Measurements from ENCODE around the gene SLC9A3. TPM values are rescaled to one million over a fixed set of nuclear protein-coding genes. Genes with fewer than 3 reads are reported as not detected.
A peak's percentile ranks its signal among the peaks of the same experiment; 100 is the strongest.

The SLC9A3 gene
- total and polyA plus RNA-seq, 8 donors: 0.60 to 1.9 (median 0.95) TPM

DNA sequence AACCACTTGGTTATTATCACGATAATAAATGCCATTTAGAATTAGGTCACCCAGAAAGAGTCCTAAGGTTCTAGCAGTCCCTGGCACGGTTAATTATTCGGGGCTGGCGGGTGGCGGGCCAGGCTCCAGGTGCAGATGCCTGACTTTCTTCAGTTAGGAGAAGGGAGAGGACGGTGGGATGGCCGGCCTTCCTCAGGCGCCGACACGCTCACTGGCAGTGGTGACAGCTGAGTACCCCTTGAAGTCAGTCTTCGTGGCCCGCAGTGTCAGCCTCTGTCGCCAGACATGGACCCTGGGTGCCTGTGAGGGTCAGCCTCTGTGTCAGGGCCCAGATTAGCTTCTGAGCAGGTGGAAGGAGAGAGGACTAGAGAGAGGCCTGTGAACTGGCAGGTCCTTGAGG, 102.3 kb downstream of the SLC9A3 start:
- Histone ChIP-seq H3K9me3 (no peaks in the 10 kb centered on the region), H3K4me3 (no peak overlapping the region), H3K27ac (no peak overlapping the region), H3K27me3 (no peaks in the 10 kb centered on the region), H3K4me1 (no peaks in the 10 kb centered on the region), H3K36me3 (no peaks in the 10 kb centered on the region)
- intact Hi-C loops (cut with DNase I): no loop called here
- TF ChIP-seq, protein P1, sequence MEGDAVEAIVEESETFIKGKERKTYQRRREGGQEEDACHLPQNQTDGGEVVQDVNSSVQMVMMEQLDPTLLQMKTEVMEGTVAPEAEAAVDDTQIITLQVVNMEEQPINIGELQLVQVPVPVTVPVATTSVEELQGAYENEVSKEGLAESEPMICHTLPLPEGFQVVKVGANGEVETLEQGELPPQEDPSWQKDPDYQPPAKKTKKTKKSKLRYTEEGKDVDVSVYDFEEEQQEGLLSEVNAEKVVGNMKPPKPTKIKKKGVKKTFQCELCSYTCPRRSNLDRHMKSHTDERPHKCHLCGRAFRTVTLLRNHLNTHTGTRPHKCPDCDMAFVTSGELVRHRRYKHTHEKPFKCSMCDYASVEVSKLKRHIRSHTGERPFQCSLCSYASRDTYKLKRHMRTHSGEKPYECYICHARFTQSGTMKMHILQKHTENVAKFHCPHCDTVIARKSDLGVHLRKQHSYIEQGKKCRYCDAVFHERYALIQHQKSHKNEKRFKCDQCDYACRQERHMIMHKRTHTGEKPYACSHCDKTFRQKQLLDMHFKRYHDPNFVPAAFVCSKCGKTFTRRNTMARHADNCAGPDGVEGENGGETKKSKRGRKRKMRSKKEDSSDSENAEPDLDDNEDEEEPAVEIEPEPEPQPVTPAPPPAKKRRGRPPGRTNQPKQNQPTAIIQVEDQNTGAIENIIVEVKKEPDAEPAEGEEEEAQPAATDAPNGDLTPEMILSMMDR (IDR thresholded peaks at IDR 0.05): no peak
- ATAC-seq (no peak), DNase-seq (peak in 1 of 6 donors; percentile 54), FAIRE-seq (no peak)
- 85 to 86% methylated on average over 13 of the region's 13 CpGs for WGBS, 2 donors

DNA sequence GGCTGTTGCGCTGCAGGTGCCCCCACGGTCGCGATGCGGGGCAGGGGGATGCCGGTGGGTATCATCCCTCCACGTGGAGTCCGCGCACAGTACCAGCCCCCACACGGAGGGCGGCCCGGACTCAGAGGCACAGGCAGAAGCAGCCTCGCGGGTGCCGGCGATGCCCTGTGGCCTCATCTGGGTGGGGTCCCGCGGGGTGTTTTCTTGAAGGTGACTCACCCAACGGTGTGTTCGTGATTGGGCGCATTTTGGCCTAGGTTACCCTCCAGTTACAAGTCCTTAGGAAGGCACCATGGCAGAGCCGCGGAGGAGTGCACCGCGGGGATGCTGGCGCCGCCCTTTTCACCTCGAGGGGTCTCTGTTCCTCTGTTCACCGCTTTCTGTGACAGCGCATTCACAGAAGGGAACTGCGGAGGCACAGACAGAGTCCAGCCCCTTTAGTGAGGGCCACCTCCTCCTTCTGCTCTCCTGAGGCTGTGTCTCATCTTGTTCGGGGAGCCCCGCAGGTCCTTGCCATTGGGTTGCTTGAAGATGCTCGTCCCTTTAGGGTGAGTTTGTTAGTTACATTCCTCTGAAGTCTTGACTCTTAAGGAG, 102.9 kb downstream of the SLC9A3 start:
- peak in 1 of 6 donors; percentile 57 for DNase-seq
- Histone ChIP-seq H3K9me3 (no peaks in the 10 kb centered on the region), H3K36me3 (no peaks in the 10 kb centered on the region), H3K4me1 (no peaks in the 10 kb centered on the region), H3K27me3 (no peaks in the 10 kb centered on the region), H3K4me3 (no peak overlapping the region), H3K27ac (no peak overlapping the region)
- no peak for FAIRE-seq
- TF ChIP-seq, protein P1 (IDR thresholded peaks at IDR 0.05): no peak
- intact Hi-C loops (cut with DNase I): no loop called here
- ATAC-seq: no peak
- 80 to 84% methylated on average over 31 to 34 of the region's 34 CpGs for WGBS, 2 donors

DNA sequence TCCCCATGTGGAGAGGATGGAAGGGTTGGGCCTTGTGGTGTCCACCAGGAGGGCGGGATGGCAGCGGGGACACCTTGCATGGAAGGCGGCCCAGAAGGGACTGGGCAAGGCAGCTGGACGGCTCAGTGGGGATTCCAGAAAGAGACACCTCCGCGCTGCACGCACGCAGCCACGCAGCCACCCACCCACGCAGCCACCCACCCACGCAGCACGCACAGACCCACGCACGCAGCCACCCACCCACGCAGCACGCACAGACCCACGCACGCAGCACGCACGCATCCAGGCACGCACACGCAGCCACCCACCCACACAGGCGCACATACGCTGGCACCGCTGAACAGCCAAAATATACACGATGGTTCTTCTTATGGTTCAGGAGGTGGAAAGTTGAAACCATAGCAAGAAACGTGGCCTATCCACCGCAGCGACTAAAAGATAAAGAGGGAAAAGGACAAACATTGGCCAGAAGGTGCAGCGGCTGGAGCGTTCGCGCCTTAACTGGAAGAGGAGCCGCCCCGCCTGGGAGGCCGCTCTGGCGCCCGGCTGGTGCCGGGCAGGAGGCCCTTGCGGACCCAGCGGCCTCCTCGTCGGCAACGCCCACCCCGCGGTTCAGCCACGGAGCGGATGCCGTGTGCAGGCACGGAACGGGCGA, 103.5 kb downstream of the SLC9A3 start:
- no peaks in the 10 kb centered on the region for H3K36me3 ChIP-seq
- H3K27me3 ChIP-seq: no peaks in the 10 kb centered on the region
- WGBS, 2 donors: 89 to 92% methylated on average over 50 to 52 of the region's 52 CpGs
- FAIRE-seq (no peak), DNase-seq (peak in 2 of 6 donors; percentile 55 to 61), ATAC-seq (no peak)
- H3K9me3 ChIP-seq: no peaks in the 10 kb centered on the region
- H3K27ac ChIP-seq: no peak overlapping the region
- intact Hi-C loops (cut with DNase I): no loop called here
- no peak overlapping the region for H3K4me3 ChIP-seq
- TF ChIP-seq, protein P1 (IDR thresholded peaks at IDR 0.05): no peak
- no peaks in the 10 kb centered on the region for H3K4me1 ChIP-seq

Small RNAs within 50 kb of the gene (microRNA-seq; reads per million reads assigned to microRNA genes)
- 0 reads per million in 2 donors for gene MIR4456

Other genes starting within 250 kb of the SLC9A3 start
- under 1 TPM; 0.34 to 0.92 (median 0.67) TPM for gene AHRR, start 202.7 kb downstream of the SLC9A3 start, total RNA-seq
- 1 to 10 TPM in 1 of 2 donors, under 1 TPM in 1; 0.61 to 1.7 TPM for gene AHRR, start 202.7 kb downstream of the SLC9A3 start, polyA plus RNA-seq
- 10 to 100 TPM; 24.5 to 39.5 (median 38.3) TPM for gene EXOC3, start 81.3 kb downstream of the SLC9A3 start, total RNA-seq
- 10 to 100 TPM; 64.8 to 71.8 TPM for gene EXOC3, start 81.3 kb downstream of the SLC9A3 start, polyA plus RNA-seq
- 1 to 10 TPM; 3.5 to 5.6 (median 4.6) TPM for gene CEP72, start 87.9 kb upstream of the SLC9A3 start, total RNA-seq
- 1 to 10 TPM; 3.9 to 7.5 TPM for gene CEP72, start 87.9 kb upstream of the SLC9A3 start, polyA plus RNA-seq
- 1 to 10 TPM; 2.1 to 4.3 (median 2.6) TPM for gene TPPP, start 168.9 kb upstream of the SLC9A3 start, total RNA-seq
- gene TPPP, start 168.9 kb upstream of the SLC9A3 start, polyA plus RNA-seq: 1 to 10 TPM; 2.7 to 6.4 TPM

All from pancreas (tissue), 10 donors.